ENCODE data around the gene ZMYND8.
"Not testable (repeated sequence)": the region's sequence is repeated elsewhere in the genome, so short reads cannot be mapped to it uniquely, and the experiment has no call there.

Gene ZMYND8

GRCh38 chr20:47265214-47265613, 91.3 kb downstream of the ZMYND8 start:
- no peak for DNase-seq (ENCODE audit: low read depth in 3 of 3)

- DNase-seq (ENCODE audit: low read depth in 3 of 3): not testable (repeated sequence)
Measured at GRCh38 chr20:47264137-47264769, 92.2 kb downstream of the ZMYND8 start.

GRCh38 chr20:47263465-47264084, 92.9 kb downstream of the ZMYND8 start:
- DNase-seq (ENCODE audit: low read depth in 3 of 3): no peak

- DNase-seq (ENCODE audit: low read depth in 3 of 3): no peak
Measured at GRCh38 chr20:47263080-47263464, 93.4 kb downstream of the ZMYND8 start.

GRCh38 chr20:47262365-47263013, 94.0 kb downstream of the ZMYND8 start:
- DNase-seq (ENCODE audit: low read depth in 3 of 3): no peak

GRCh38 chr20:47262008-47262364, 94.5 kb downstream of the ZMYND8 start:
- no peak for DNase-seq (ENCODE audit: low read depth in 3 of 3)

- DNase-seq (ENCODE audit: low read depth in 3 of 3): not testable (repeated sequence)
Measured at GRCh38 chr20:47261161-47261774, 95.2 kb downstream of the ZMYND8 start.

- DNase-seq (ENCODE audit: low read depth in 3 of 3): not testable (repeated sequence)
Measured at GRCh38 chr20:47260540-47261126, 95.9 kb downstream of the ZMYND8 start.

GRCh38 chr20:47258745-47259695, 97.5 kb downstream of the ZMYND8 start:
- no peak for DNase-seq (ENCODE audit: low read depth in 3 of 3)

- no peak for DNase-seq (ENCODE audit: low read depth in 3 of 3)
Measured at GRCh38 chr20:47257771-47258170, 98.7 kb downstream of the ZMYND8 start.

GRCh38 chr20:47257256-47257655, 99.2 kb downstream of the ZMYND8 start:
- no peak for DNase-seq (ENCODE audit: low read depth in 3 of 3)

- DNase-seq (ENCODE audit: low read depth in 3 of 3): no peak
Measured at GRCh38 chr20:47256668-47257236, 99.7 kb downstream of the ZMYND8 start.

- DNase-seq (ENCODE audit: low read depth in 3 of 3): no peak
Measured at GRCh38 chr20:47253872-47254271, 102.6 kb downstream of the ZMYND8 start.

GRCh38 chr20:47252879-47253307, 103.6 kb downstream of the ZMYND8 start:
- no peak for DNase-seq (ENCODE audit: low read depth in 3 of 3)

GRCh38 chr20:47251154-47252020, 105.1 kb downstream of the ZMYND8 start:
- DNase-seq (ENCODE audit: low read depth in 3 of 3): no peak

GRCh38 chr20:47250360-47250759, 106.1 kb downstream of the ZMYND8 start:
- DNase-seq (ENCODE audit: low read depth in 3 of 3): no peak

GRCh38 chr20:47249913-47250312, 106.6 kb downstream of the ZMYND8 start:
- DNase-seq (ENCODE audit: low read depth in 3 of 3): no peak

- no peak for DNase-seq (ENCODE audit: low read depth in 3 of 3)
Measured at GRCh38 chr20:47248448-47248966, 108.0 kb downstream of the ZMYND8 start.

- no peak for DNase-seq (ENCODE audit: low read depth in 3 of 3)
Measured at GRCh38 chr20:47247972-47248371, 108.5 kb downstream of the ZMYND8 start.
